Activated CD4-positive, alpha-beta T cell treated with anti-CD3 and anti-CD28 coated beads, Interleukin-2, amount 50 U/mL, for 24 hours (primary cell): ENCODE data around the gene RHOC.
A peak's percentile ranks its signal among the peaks of the same experiment; 100 is the strongest.

ENCODE experiments used
- DNase-seq, 2 donors: peaks; one replicate each; pipeline ENCODE4 v3.0.0-alpha.2; 2020; ENCODE audit warnings: low read depth in 1 of 2, low spot score in 1 of 2

RHOC gene

GRCh38 chr1:112718691-112719418, 11.9 kb upstream of the RHOC start:
- DNase-seq = peak; percentile 44 to 61

DNA sequence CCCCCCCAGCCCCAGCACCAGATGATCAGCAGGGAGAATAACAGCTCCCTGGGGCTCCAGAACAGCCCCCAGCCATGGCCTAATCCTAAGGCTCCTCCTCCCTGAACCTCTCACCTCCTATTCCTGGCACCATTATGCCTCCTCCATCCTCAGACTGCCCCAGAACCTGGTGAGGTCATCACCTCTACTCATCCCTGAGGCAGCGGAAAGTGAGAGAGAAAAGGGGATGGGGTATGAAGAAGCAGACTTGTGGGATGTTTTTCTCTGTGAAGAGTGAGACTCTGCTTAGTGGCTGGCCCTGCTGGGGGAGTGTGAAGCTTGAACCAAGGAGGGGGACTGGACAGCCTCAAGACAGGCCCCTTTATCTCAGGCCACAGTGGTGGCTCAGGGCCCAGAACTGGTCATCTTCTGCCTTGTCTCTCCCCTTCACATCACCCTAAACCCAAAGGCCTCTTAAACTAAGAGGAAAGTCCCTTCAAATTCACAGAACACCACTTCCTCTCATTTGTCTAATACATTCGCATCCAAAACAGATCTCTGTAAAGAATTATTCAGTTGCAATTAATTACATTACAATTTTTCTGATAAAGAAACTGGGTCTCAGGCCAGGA, 10.4 kb upstream of the RHOC start:
- no peak for DNase-seq

DNA sequence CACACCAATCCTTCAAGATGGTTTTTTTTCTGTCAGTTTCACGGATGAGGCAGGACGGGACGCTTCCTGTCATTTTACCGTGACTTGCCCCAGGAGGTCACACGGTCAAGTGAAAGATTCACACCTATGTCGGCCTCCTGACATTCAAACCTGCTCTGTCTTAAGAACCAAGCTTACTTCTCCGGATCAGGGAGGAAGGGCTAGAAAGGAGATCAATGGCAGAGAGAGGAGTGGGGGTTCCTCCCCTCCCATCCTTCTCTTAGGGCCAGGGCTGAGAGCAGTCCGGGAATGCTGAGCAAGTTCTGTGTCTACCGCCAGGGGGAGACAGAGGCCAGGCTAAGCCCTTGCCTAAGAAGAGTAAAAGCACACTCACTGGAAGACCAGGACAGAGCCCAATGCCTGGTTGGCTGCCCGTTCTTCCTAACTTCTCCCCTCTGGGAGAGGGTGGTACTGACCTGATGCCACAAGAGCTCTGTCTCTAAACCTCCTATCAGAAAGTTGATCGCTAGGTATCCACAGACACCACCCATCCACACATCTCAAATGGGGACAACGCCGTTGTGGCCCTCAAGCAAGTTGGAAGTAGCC, 9.3 kb upstream of the RHOC start:
- peak; percentile 65 to 78 for DNase-seq

GRCh38 chr1:112715264-112716053, 8.5 kb upstream of the RHOC start, which contains the start of gene PPM1J:
TSS of gene PPM1J (minus strand) at chr1:112715332. CDS start at chr1:112715301, 31 bp downstream.
- peak; percentile 87 to 94 for DNase-seq

GRCh38 chr1:112714313-112715263, 7.7 kb upstream of the RHOC start:
- DNase-seq = no peak

GRCh38 chr1:112713466-112714312, 6.8 kb upstream of the RHOC start:
- no peak for DNase-seq

GRCh38 chr1:112712701-112713128, 5.8 kb upstream of the RHOC start:
- DNase-seq = no peak

GRCh38 chr1:112712191-112712590, 5.3 kb upstream of the RHOC start:
- DNase-seq = no peak

DNA sequence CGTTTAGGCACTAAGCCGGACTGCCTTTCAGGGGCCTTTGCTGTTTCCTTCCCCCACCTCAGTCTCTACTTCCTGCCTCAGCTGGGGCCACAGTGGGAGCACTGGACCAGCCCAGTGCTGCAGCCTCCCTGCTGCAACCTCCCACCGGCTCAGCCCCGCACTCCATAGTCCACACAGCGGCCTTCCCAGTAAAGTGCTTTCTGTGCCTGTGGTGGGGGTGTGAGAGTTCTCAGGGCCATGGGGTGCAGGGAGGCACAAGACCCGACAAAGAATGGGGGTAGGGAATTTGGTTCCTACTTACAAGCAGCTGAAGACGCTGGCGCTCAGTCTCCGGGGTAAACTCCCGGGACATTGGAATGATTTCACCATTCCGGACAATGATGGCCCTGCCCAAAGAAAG, 4.7 kb upstream of the RHOC start:
- DNase-seq = no peak

DNA sequence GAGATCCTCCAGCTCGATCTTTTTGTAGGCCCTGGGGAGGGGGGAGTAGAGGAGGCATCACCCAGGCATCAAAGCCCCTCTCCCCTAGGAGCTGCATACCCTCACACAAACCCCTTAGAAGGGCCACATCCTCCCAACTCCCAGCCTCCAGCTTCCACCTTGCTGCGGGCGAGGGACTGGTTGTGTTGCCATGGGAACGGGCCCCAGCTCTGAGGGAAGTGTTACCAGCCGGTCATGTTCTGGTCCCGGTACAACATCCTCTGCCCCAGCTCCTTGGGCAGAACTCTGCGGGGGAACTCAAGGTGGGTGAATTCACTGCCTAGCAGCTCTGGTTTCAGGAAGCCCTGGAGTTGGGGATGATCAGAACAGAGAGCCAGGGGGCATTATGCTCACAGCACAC, 4.1 kb upstream of the RHOC start:
- DNase-seq = no peak

GRCh38 chr1:112710586-112710985, 3.7 kb upstream of the RHOC start:
- no peak for DNase-seq

DNA sequence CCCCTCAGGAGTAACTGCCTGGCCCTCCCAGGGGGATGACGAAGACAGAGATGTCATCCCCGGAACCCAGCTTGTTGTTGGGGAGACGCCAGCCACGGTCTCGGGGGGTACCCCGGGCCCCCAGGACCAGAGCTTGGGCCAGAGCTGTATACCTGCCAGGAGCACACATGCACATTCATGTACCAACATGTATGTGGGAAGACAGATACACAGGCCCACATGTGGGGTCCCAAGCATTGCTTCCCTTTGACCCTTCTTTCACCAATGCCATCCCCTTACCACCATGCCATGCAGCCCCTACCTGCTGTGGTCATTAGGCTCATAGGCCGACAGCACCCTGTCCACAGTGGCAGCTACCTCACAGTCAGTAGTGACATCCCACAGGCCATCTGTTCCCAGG, 3.2 kb upstream of the RHOC start:
- no peak for DNase-seq

- no peak for DNase-seq
Measured at GRCh38 chr1:112708489-112708888, 1.6 kb upstream of the RHOC start.

- DNase-seq = no peak
Measured at GRCh38 chr1:112708002-112708448, 1.1 kb upstream of the RHOC start.

DNA sequence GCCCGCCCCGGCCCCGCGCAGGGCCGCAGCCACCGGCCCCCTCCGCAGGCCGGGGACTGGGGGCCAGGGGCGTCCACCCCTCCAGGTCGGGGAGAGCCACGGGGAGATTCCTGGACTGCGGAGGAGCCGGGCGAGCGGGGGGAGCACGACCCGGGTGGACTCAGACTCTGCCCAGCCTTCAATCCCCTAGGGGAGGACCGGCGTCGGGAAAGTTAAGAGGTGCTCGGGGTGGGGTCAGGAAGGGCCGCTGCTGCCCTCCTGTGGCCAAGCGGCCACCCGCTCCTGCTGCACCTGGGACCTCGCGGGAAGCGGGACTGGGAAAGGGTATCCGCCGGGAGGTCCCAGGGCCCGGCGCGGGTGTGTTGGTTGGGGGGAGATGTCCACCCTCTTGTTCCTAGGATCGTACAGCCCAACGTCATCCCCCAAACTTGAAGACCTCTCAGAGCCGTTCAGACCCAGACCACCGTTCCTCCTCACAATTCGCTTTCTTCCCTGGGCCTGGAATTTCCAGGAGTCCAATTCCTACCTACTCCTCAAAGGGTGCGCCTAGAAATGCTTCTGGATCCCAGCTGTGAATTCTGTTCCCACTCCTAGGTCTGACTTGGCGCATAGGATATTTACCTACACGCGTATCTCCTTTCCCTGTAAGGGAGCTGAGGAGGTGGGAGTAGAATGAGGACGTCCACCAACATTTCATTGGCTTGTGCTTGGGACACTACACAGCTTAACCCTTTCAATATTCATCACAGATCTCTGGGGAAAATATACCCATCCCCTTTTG, 484 bp upstream of the RHOC start:
- DNase-seq = peak in 1 of 2 donors; percentile 46

- DNase-seq = no peak
Measured at GRCh38 chr1:112704934-112705627, 1.8 kb downstream of the RHOC start.

GRCh38 chr1:112704391-112704933, 2.5 kb downstream of the RHOC start:
- DNase-seq = no peak

DNA sequence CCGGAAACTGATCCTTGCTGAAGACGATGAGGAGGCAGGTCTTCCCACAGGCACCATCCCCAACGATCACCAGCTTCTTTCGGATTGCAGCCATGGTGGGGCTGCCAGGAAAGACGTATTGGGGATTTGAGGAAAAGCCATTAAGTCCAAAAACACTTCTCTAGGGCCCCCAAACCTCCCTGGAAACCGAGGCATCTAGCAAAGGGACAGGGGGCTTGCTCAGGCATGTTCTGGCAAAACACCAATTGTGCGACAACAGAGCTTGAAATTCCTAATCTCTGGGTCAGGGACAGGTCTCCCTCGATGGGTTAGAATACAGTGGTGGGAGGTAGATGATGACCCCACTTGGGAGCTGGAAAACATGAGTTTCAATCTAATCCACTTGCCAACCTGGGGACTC, 3.2 kb downstream of the RHOC start:
- no peak for DNase-seq
